Small intestine (tissue), 7 donors: ENCODE measurements around the gene FUT3. TPM values are rescaled to one million over a fixed set of nuclear protein-coding genes. Genes with fewer than 3 reads are reported as not detected.
A peak's percentile ranks its signal among the peaks of the same experiment; 100 is the strongest.

Experiments
- DNase-seq, 2 donors: peaks; one replicate each; pipeline versions ENCODE4 v3.0.0 to v3.0.0-alpha.2; 2013
- FAIRE-seq: peaks from 2 replicates; lab custom pipeline; 2012; peaks lifted over from hg19 to GRCh38; lab: Jason Lieb, UNC
- H3K27ac ChIP-seq, 3 donors: one replicate each; pipeline ENCODE4 v1.5.1; 2013; ENCODE audit warnings: low read length in 2 of 3, mild to moderate bottlenecking in 2 of 3, control low read depth in 1 of 3, inconsistent platforms in 1 of 3, low read depth in 1 of 3, moderate library complexity in 1 of 3
- H3K27me3 ChIP-seq, 3 donors: one replicate each; pipeline ENCODE4 v1.6.1; 2013; ENCODE audit warnings: low read length in 3 of 3, inconsistent platforms in 1 of 3; ENCODE audit not compliant: control insufficient read depth in 3 of 3, insufficient read depth in 3 of 3
- H3K36me3 ChIP-seq, 3 donors: one replicate each; pipeline ENCODE4 v1.6.1; 2013; ENCODE audit warnings: low read length in 3 of 3, inconsistent platforms in 1 of 3, low read depth in 1 of 3, mild to moderate bottlenecking in 1 of 3, moderate library complexity in 1 of 3; ENCODE audit not compliant: control insufficient read depth in 3 of 3, insufficient read depth in 2 of 3
- H3K4me1 ChIP-seq, 3 donors: one replicate each; pipeline ENCODE4 v1.6.1; 2013; ENCODE audit warnings: low read length in 2 of 3, inconsistent platforms in 1 of 3, low read depth in 1 of 3, mild to moderate bottlenecking in 1 of 3, moderate library complexity in 1 of 3; ENCODE audit not compliant: control insufficient read depth in 3 of 3, insufficient read depth in 2 of 3
- H3K4me3 ChIP-seq, 3 donors: one replicate each; pipeline ENCODE4 v1.5.1; 2013; ENCODE audit warnings: low read length in 3 of 3, control low read depth in 1 of 3, inconsistent platforms in 1 of 3, low read depth in 1 of 3, mild to moderate bottlenecking in 1 of 3, moderate library complexity in 1 of 3
- H3K9me3 ChIP-seq, 2 donors: one replicate each; pipeline ENCODE4 v1.6.1; 2013; ENCODE audit warnings: low read depth in 1 of 2, low read length in 1 of 2; ENCODE audit not compliant: control insufficient read depth in 2 of 2, insufficient read depth in 1 of 2
- WGBS, 3 donors: extraction: QIAGEN DNeasy Blood & Tissue Kit; methylation state at CpG; one replicate each; pipeline ENCODE4 v1.1.7; 2013; 5-methylcytosine and 5-hydroxymethylcytosine counted together
- polyA plus RNA-seq, 4 donors: library from polyadenylated mRNA; stranded (reverse) in 3 of 4; unstranded in 1 of 4; fragments of 200-250 nt in 3 of 4; fragments of 120-200 nt in 1 of 4; gene quantifications; one replicate each; pipeline versions ENCODE4 v1.2.1 to v1.2.3, GENCODE V29; 2013
- donor health status: healthy with polysubstance abuse.
- donor health status: control.
- donor health status: control.
- donor health status: Bipolar disorder and iron deficiency.
- donor health status: healthy.

FUT3 gene
- polyA plus RNA-seq, 4 donors: 0.72 to 114 (median 48.6) TPM

DNA sequence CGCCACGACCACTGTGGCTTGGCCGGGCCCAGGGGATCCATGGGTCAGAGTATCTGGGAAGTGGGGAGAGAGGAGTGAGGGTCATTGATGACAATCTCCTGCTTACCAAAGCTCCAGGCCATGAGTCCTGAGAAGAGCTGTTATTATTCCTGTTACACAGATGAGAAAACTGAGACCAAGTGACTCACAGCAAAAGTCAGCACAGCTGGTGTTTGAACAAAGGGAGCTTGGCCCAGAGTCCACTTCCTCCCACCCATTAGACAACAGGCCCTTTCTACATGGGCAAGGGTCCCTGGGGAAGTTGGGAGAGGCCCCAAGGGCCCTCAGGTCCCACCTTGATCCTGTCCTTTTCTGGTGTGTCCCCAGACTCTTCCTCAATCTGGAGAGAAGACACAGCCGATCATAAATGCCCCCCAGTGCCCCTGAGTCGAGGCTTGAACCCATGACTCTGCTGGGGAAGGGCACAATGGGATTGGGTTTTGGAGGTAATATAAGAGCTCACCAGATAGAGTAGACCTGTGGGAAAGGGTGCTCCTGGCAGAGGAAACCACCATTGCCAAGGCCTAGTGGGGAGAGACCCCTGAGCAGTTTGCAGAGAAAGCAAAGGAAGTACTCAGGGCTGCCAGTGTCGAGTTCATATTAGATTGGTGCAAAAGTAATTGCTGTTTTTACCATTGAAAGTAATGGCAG, 18.6 kb downstream of the FUT3 start:
- no peak for FAIRE-seq
- DNase-seq: no peak
- 90 to 95% (median 94%) methylated on average over 6 of the region's 6 CpGs for WGBS, 3 donors
- H3K36me3 ChIP-seq: peaks cover 0 to 2% (median 0%) of the 10 kb centered on the region in 3 donors
- H3K9me3 ChIP-seq: no peaks in the 10 kb centered on the region
- peaks cover 0 to 4% (median 0%) of the 10 kb centered on the region in 3 donors for H3K27me3 ChIP-seq
- H3K4me3 ChIP-seq: no peak overlapping the region
- H3K27ac ChIP-seq: no peak overlapping the region
- H3K4me1 ChIP-seq: peaks cover 0 to 12% (median 0%) of the 10 kb centered on the region in 3 donors

DNA sequence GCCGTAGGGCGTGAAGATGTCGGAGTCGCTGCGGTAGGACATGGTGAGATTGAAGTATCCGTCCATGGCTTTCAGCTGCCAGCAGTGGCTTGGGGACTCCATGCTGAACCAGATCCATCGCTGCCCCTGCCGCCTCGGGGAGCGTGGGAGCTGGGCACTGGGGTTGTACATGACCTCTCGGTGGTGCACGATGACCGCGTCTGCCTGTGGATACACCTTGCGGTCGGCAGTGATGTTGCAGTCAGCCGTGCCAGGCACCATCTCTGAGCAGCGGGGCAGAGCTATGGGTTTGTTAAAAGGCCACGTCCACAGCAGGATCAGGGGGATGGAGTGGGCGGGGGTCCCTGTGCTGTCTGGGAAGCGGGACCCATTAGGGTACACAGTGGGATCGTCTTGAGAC, 19.2 kb downstream of the FUT3 start:
- whole genome bisulfite sequencing, 3 donors: 88 to 93% (median 93%) methylated on average over 18 to 22 of the region's 22 CpGs
- no peak for DNase-seq
- FAIRE-seq: no peak
- Histone ChIP-seq H3K9me3 (no peaks in the 10 kb centered on the region), H3K36me3 (peaks cover 0 to 2% (median 0%) of the 10 kb centered on the region in 3 donors), H3K4me3 (no peak overlapping the region), H3K27ac (no peak overlapping the region), H3K27me3 (peaks cover 0 to 4% (median 0%) of the 10 kb centered on the region in 3 donors), H3K4me1 (peaks cover 0 to 16% (median 0%) of the 10 kb centered on the region in 3 donors)

DNA sequence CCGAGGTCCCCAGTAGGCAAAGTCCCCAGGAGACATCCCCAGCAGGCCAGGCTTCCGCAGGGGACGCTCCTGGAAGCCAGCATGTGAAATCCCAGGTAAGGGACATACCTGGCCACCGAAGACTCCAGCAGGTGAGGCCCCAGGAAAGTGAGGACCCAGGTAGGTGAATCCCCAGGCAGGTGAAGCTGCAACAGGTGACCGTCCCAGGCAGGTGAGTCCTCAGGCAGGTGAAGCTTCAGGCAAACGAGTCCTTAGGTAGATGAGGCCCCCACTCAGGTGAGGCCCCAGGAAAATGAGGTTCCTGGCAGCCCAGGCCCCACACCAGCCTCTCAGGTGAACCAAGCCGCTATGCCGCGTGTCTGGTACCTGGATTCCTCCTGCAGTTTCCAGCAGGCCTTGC, 20.1 kb downstream of the FUT3 start:
- no peak overlapping the region for H3K27ac ChIP-seq
- FAIRE-seq (no peak), DNase-seq (no peak)
- no peak overlapping the region for H3K4me3 ChIP-seq
- peaks cover 0 to 2% (median 0%) of the 10 kb centered on the region in 3 donors for H3K36me3 ChIP-seq
- H3K4me1 ChIP-seq: peaks cover 0 to 20% (median 0%) of the 10 kb centered on the region in 3 donors
- WGBS, 3 donors: 72 to 84% (median 75%) methylated on average over 9 of the region's 9 CpGs
- no peaks in the 10 kb centered on the region for H3K9me3 ChIP-seq
- peaks cover 0 to 4% (median 0%) of the 10 kb centered on the region in 3 donors for H3K27me3 ChIP-seq

DNA sequence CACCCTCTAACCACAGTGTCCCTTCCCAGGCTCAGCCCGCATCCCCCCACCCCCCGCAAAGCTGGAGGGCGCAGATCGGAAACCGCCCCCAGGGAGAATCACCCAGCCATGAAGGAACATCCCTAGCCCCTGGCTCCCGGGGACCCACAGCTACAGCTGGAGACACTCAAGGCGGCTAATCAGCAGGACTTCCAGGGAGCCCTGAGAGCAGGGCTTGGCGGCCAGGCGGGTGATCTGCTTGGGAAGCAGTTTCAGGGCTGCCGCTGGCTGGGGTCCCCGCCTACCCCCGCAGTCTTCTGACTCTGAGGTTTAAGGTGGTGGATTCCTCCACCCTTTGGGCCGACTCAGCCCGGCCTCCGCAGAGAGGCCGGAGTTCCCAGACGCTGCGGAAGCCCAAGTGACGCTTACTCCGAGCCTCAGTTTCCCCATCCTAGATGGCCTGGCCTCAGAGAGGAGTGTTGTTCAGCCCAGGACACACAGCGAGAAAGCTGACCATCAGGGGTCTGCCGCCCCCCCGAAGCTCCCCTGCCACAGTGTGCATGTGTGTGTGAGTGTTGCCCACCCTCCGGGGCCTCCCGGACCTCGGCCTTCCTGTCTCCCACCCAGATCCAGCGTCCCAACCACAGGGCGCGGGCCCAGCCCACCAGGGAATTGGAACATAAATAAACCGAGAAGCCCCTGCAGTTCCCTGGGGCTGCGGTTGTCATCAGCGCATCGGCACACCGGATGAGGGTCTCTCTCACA, 21.5 kb downstream of the FUT3 start:
- FAIRE-seq (no peak), DNase-seq (no peak)
- 64 to 85% (median 72%) methylated on average over 32 to 34 of the region's 34 CpGs for WGBS, 3 donors
- H3K4me1 ChIP-seq: peaks cover 0 to 20% (median 0%) of the 10 kb centered on the region in 3 donors
- peak overlapping the region in 1 of 3 donors; percentile 7 for H3K27ac ChIP-seq
- no peaks in the 10 kb centered on the region for H3K9me3 ChIP-seq
- H3K4me3 ChIP-seq: peak overlapping the region in 2 of 3 donors; percentile 1 to 80
- H3K36me3 ChIP-seq: peaks cover 0 to 2% (median 0%) of the 10 kb centered on the region in 3 donors
- peaks cover 0 to 4% (median 0%) of the 10 kb centered on the region in 3 donors for H3K27me3 ChIP-seq

DNA sequence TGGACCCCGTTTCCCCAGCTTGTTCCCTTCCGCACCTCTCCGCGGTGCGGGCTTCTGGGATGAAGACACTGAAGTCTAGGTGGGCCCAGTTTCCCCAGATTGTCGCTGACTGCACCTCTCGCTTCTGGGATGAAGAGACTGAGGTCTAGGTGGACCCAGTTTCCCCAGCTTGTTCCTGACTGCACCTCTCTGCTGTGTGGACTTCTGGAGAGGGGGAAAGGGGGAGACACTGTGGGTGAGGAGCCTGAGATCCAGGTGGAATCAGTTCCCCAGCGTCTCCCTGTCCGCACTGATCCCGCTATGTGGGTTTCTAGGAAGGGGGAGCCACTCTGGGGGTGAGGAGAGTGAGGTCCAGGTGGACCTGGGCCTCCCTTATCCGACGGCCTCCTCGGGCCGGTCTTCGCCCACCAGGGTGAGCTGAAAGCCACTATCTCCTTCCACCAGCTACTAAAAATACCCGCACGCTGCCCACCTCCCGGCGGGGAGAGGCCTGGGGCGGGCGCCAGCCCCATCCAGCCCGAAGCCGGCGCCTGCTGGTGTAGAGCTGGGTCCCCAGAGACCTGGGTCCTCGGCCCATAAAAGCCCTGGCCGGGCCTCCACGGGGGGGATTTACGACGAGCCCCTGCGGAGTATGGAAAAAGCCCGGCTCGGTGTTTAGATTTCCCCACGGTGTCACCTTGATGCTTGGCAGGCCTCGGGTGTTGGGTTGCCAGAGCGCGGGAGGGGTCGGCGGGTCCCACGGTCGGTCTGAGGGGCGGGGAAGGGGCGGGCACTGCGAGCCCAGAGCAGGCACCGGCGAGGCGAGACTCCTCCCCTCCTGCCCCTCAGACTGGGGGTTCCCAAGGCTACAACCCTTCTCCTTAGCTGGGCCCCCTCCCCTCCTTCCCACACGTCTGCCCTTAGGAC, 22.3 kb downstream of the FUT3 start:
- H3K27me3 ChIP-seq: peaks cover 0 to 4% (median 0%) of the 10 kb centered on the region in 3 donors
- H3K4me1 ChIP-seq: peaks cover 0 to 20% (median 0%) of the 10 kb centered on the region in 3 donors
- H3K36me3 ChIP-seq: peaks cover 0 to 2% (median 0%) of the 10 kb centered on the region in 3 donors
- FAIRE-seq: no peak
- H3K9me3 ChIP-seq: no peaks in the 10 kb centered on the region
- DNase-seq: peak in 1 of 2 donors; percentile 59
- peak overlapping the region; percentile 76 to 92 (median 84) for H3K27ac ChIP-seq
- 8 to 53% (median 26%) methylated on average over 39 to 47 of the region's 47 CpGs for WGBS, 3 donors
- H3K4me3 ChIP-seq: peak overlapping the region; percentile 19 to 80 (median 40)

DNA sequence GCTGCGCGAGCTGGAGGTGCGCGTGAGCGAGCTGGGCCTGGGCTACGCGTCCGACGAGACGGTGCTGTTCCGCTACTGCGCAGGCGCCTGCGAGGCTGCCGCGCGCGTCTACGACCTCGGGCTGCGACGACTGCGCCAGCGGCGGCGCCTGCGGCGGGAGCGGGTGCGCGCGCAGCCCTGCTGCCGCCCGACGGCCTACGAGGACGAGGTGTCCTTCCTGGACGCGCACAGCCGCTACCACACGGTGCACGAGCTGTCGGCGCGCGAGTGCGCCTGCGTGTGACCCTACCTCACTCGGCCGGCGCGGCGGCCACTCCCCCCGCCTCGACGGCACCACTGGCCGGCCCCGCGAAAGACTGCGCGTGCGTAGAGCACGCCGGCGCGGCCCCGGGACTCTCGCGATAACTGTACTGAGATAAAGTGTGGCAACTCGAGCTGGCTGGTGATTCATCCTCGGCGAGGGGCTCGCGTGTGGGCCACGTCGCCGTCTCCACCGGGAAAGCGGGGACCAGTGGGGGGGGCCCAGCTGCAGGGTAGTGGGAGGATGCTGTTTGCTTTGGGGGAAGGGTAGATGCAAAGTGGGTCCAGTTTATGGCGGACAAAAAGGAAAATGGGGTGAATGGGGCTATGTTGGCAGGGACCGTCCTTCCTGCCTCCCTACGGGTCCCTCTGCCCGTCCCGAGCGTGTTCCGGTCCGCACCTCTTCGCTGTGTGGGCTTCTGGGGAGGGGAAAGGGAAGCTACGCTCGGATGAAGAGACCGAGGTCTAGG, 23.2 kb downstream of the FUT3 start:
- Histone ChIP-seq H3K36me3 (peaks cover 0 to 2% (median 2%) of the 10 kb centered on the region in 3 donors), H3K9me3 (no peaks in the 10 kb centered on the region), H3K4me3 (peak overlapping the region; percentile 31 to 80 (median 40)), H3K27ac (peak overlapping the region; percentile 76 to 92 (median 84)), H3K4me1 (peaks cover 0 to 20% (median 0%) of the 10 kb centered on the region in 3 donors), H3K27me3 (peaks cover 0 to 4% (median 0%) of the 10 kb centered on the region in 3 donors)
- no peak for FAIRE-seq
- 2 to 12% (median 5%) methylated on average over 62 to 91 of the region's 91 CpGs for WGBS, 3 donors
- DNase-seq: peak; percentile 89 to 98

DNA sequence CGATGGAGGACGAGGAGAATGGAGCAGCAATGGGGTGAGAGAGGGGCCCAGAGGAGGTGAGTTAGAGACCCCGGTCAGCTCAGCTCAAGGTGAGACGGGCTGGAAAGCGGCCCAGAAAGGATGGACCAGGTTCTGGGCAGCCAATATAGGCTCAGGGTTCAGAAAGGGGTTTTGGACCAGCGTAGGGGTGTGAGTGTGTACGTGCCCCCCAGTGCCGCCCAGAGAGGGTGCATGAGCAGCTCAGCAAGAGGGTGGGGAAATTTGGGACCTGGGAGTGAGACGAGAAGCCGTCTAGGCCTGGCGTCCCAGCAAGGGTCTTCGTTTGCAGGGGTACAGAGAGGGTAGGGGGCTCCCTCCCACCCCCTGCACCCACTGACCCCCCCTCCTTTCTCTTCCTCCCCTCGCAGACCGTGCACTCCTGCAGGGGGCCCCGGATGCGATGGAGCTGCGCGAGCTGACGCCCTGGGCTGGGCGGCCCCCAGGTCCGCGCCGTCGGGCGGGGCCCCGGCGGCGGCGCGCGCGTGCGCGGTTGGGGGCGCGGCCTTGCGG, 23.8 kb downstream of the FUT3 start:
- H3K27ac ChIP-seq: peak overlapping the region; percentile 76 to 92 (median 84)
- no peaks in the 10 kb centered on the region for H3K9me3 ChIP-seq
- peaks cover 0 to 20% (median 0%) of the 10 kb centered on the region in 3 donors for H3K4me1 ChIP-seq
- WGBS, 3 donors: 12 to 19% (median 14%) methylated on average over 25 to 37 of the region's 37 CpGs
- H3K4me3 ChIP-seq: peak overlapping the region; percentile 22 to 40 (median 31)
- DNase-seq (no peak), FAIRE-seq (no peak)
- peaks cover 0 to 2% (median 2%) of the 10 kb centered on the region in 3 donors for H3K36me3 ChIP-seq
- peaks cover 0 to 4% (median 0%) of the 10 kb centered on the region in 3 donors for H3K27me3 ChIP-seq
